Fibroblast of the aortic adventitia (primary cell): Measurements from ENCODE around the gene PEX26. TPM values are rescaled to one million over a fixed set of nuclear protein-coding genes. Genes with fewer than 3 reads are reported as not detected.

Experiments used
- DNase-seq: peaks from one replicate; pipeline ENCODE4 v3.0.0-alpha.2; 2010; ENCODE audit warnings: low read depth
- H3K4me3 ChIP-seq: 2 replicates; pipeline ENCODE4 v1.5.1; 2011; ENCODE audit warnings: low read depth, mild to moderate bottlenecking, control low read depth, low read length, moderate library complexity
- CTCF ChIP-seq: IDR thresholded peaks from 2 replicates; pipeline ENCODE4 v1.5.1; 2011; ENCODE audit warnings: mild to moderate bottlenecking, low read length, control low read depth, inconsistent platforms; ENCODE audit not compliant: insufficient read depth
- total RNA-seq: library from RNA; depleted of rRNA; stranded (reverse); fragments of >200 nt; gene quantifications from 2 replicates; pipeline ENCODE4 v1.2.3, GENCODE V29; 2012; ENCODE audit warnings: low replicate concordance

PEX26 gene
- total RNA-seq, 1 donor: 26.1 TPM

GRCh38 chr22:18108187-18108586, 30.4 kb downstream of the PEX26 start:
- H3K4me3 ChIP-seq: no peak overlapping the region
- TF ChIP-seq CTCF: no peak
- no peak for DNase-seq

GRCh38 chr22:18109410-18110193, 31.8 kb downstream of the PEX26 start:
- TF ChIP-seq CTCF: no peak
- DNase-seq: no peak
- H3K4me3 ChIP-seq: no peak overlapping the region

GRCh38 chr22:18110194-18110953, 32.6 kb downstream of the PEX26 start, which contains the start of gene TUBA8:
TUBA8 (plus strand) TSS chr22:18110809; CDS start chr22:18110866, 57 bp downstream.
- TF ChIP-seq CTCF: no peak
- peak; percentile 13 for DNase-seq
- peak within 1 kb of the TSS; percentile 50 for H3K4me3 ChIP-seq

GRCh38 chr22:18110954-18111758, 33.4 kb downstream of the PEX26 start:
- H3K4me3 ChIP-seq: peak overlapping the region; percentile 50
- DNase-seq: no peak

GRCh38 chr22:18111759-18112330, 34.1 kb downstream of the PEX26 start:
- no peak for TF ChIP-seq CTCF
- DNase-seq: no peak
- H3K4me3 ChIP-seq: no peak overlapping the region

More at GRCh38 chr22:18110954-18111758, 33.4 kb downstream of the PEX26 start:
- no peak for TF ChIP-seq CTCF

- no peak overlapping the region for H3K4me3 ChIP-seq
- no peak for DNase-seq
- no peak for TF ChIP-seq CTCF
Measured at GRCh38 chr22:18112440-18112839, 34.6 kb downstream of the PEX26 start.
